PC-9 (cell line): ENCODE measurements around the gene ARID3A. TPM values are rescaled to one million over a fixed set of nuclear protein-coding genes. Genes with fewer than 3 reads are reported as not detected.

ENCODE experiments used
- BruUV-seq: library from RNA; stranded (reverse); fragments of 400-500 nt; replicated peaks from 2 replicates; lab custom pipeline; 2021; lab: Mats Ljungman, UMichigan
- CTCF ChIA-PET: fragments of 300-600 bp; sonication (Branson Sonifier 250); formaldehyde crosslinking; loops from one replicate; lab custom pipeline; 2022; ENCODE audit warnings: antibody characterized with exemption; lab: Charles Lee
- POLR2A ChIA-PET: fragments of 300-600 bp; sonication (Branson Sonifier 250); formaldehyde crosslinking; loops from one replicate; lab custom pipeline; 2022; ENCODE audit warnings: antibody characterized with exemption; ENCODE audit not compliant: unreplicated experiment; lab: Charles Lee
- DNase-seq, 2 experiments: peaks; one replicate each; pipeline versions ENCODE4 v3.0.0 to v3.0.0-alpha.2; 2015 to 2022; ENCODE audit warnings: mixed read lengths in 1 of 2
- H2AFZ ChIP-seq: fragments of 200-600 bp; sonication (generic); 2 replicates; pipeline ENCODE4 v1.8.1; 2017; ENCODE audit warnings: antibody characterized with exemption
- H3F3A ChIP-seq: fragments of 200-600 bp; sonication (generic); 2 replicates; pipeline ENCODE4 v1.8.1; 2017; ENCODE audit warnings: antibody characterized with exemption, mild to moderate bottlenecking, low read depth; ENCODE audit not compliant: insufficient read depth
- H3K27ac ChIP-seq: fragments of 200-600 bp; sonication (generic); 2 replicates; pipeline ENCODE4 v1.6.1; 2016; ENCODE audit warnings: mixed run types
- H3K27me3 ChIP-seq: fragments of 200-600 bp; sonication (generic); 2 replicates; pipeline ENCODE4 v1.6.1; 2016; ENCODE audit warnings: low read depth, mixed run types; ENCODE audit not compliant: insufficient read depth
- H3K36me3 ChIP-seq: fragments of 200-600 bp; sonication (generic); 2 replicates; pipeline ENCODE4 v1.6.1; 2016; ENCODE audit warnings: low read depth, mixed run types
- H3K4me1 ChIP-seq: fragments of 200-600 bp; sonication (generic); replicated peaks from 2 replicates; pipeline ENCODE4 v1.6.1; 2016; ENCODE audit warnings: mixed run types; ENCODE audit not compliant: insufficient read depth
- H3K4me2 ChIP-seq: fragments of 200-600 bp; sonication (generic); 2 replicates; pipeline ENCODE4 v1.6.1; 2017; ENCODE audit warnings: mixed run types
- H3K4me3 ChIP-seq: fragments of 200-600 bp; sonication (generic); 2 replicates; pipeline ENCODE4 v1.6.1; 2016; ENCODE audit warnings: mixed run types
- H3K79me2 ChIP-seq: fragments of 200-600 bp; sonication (generic); 2 replicates; pipeline ENCODE4 v1.6.1; 2017; ENCODE audit warnings: low read depth, mixed run types
- H3K9me2 ChIP-seq: fragments of 200-600 bp; sonication (generic); 2 replicates; pipeline ENCODE4 v1.8.1; 2017; ENCODE audit warnings: mild to moderate bottlenecking; ENCODE audit not compliant: insufficient read depth
- H3K9me3 ChIP-seq: fragments of 200-600 bp; sonication (generic); 2 replicates; pipeline ENCODE4 v1.8.1; 2016; ENCODE audit warnings: low read depth; ENCODE audit not compliant: insufficient read depth
- H4K20me1 ChIP-seq: fragments of 200-600 bp; sonication (generic); 2 replicates; pipeline ENCODE4 v1.8.1; 2017; ENCODE audit not compliant: insufficient read depth
- CTCF ChIP-seq: fragments of 200-600 bp; sonication (generic); conservative IDR thresholded peaks from 2 replicates; pipeline ENCODE4 v1.6.1; 2017; ENCODE audit warnings: mixed run types, antibody characterized with exemption, mild to moderate bottlenecking, moderate library complexity
- EZH2 ChIP-seq: fragments of 200-600 bp; sonication (generic); IDR thresholded peaks from 2 replicates; pipeline ENCODE4 v1.8.0; 2017; ENCODE audit warnings: antibody characterized with exemption, low read depth
- intact Hi-C: fragments of 100-400 bp; cut with micrococcal nuclease; formaldehyde crosslinking; loops from one replicate; pipeline ENCODE4 v1.10.0; 2022; ENCODE audit not compliant: unreplicated experiment
- total RNA-seq: library from RNA; stranded (reverse); gene quantifications from 2 replicates; pipeline ENCODE4 v1.2.3, GENCODE V29; 2021

Gene ARID3A
- total RNA-seq, 1 experiment from 2014 or later: 10.7 TPM

- Histone ChIP-seq H3K9me3 (no peaks in the 10 kb centered on the region), H3K4me3 (no peak overlapping the region), H3F3A (peaks cover 22% of the 10 kb centered on the region; the same call in 1 of the 2 replicates), H3K27ac (no peak overlapping the region), H2AFZ (no peak overlapping the region), H3K9me2 (no peaks in the 10 kb centered on the region), H3K27me3 (peaks cover 34% of the 10 kb centered on the region), H3K79me2 (no peaks in the 10 kb centered on the region), H4K20me1 (peaks cover 1% of the 10 kb centered on the region; the same call in 1 of the 2 replicates), H3K36me3 (no peaks in the 10 kb centered on the region), H3K4me2 (peak overlapping the region; percentile 47; the same call in 1 of the 2 replicates), H3K4me1 (peaks cover 10% of the 10 kb centered on the region)
- BruUV-seq: no TSS peak
- DNase-seq: no peak
- ChIA-PET POLR2A (no interaction called here), CTCF (interaction anchor here (0.5 to 1.0 kb wide), 2 partner anchors 16 to 117 kb away, joined by 4 to 5 read pairs; no protein-coding TSS in a partner anchor)
- intact Hi-C loops: loop anchor here (1.0 kb wide), 1 partner anchor 80 kb away; no protein-coding TSS in a partner anchor
- TF ChIP-seq CTCF (no peak), EZH2 (no peak)
Measured at GRCh38 chr19:1000591-1001537, 75.0 kb downstream of the ARID3A start.

GRCh38 chr19:1001538-1002166 is 75.8 kb downstream of the ARID3A start:
- intact Hi-C loops: loop anchor here (1.0 kb wide), 1 partner anchor 80 kb away; no protein-coding TSS in a partner anchor
- CTCF ChIA-PET: interaction anchor here (0.5 to 1.0 kb wide), 3 partner anchors 15 to 202 kb away, joined by 4 to 6 read pairs (median 5); no protein-coding TSS in a partner anchor
- Histone ChIP-seq H3K4me3 (no peak overlapping the region), H3K4me1 (peaks cover 2% of the 10 kb centered on the region), H3K27me3 (peaks cover 34% of the 10 kb centered on the region), H3K9me2 (no peaks in the 10 kb centered on the region), H3F3A (peaks cover 23% of the 10 kb centered on the region; the same call in 1 of the 2 replicates), H3K9me3 (no peaks in the 10 kb centered on the region), H4K20me1 (no peaks in the 10 kb centered on the region; the same call in 1 of the 2 replicates), H3K27ac (no peak overlapping the region), H3K79me2 (no peaks in the 10 kb centered on the region), H3K4me2 (0 out of 2 replicates have a peak overlapping the region, but pooled peaks have one; percentile 13), H2AFZ (no peak overlapping the region), H3K36me3 (no peaks in the 10 kb centered on the region)
- POLR2A ChIA-PET: no interaction called here
- BruUV-seq: no TSS peak
- peak; percentile 94 for TF ChIP-seq CTCF
- TF ChIP-seq EZH2: no peak
- DNase-seq: peak in 1 of 2 experiments; percentile 59

GRCh38 chr19:1002600-1002999 is 76.8 kb downstream of the ARID3A start:
- intact Hi-C loops: no loop called here
- H3K36me3 ChIP-seq: no peaks in the 10 kb centered on the region
- H3K4me2 ChIP-seq: no peak overlapping the region
- H3K4me3 ChIP-seq: no peak overlapping the region
- TF ChIP-seq EZH2: no peak
- no peak for TF ChIP-seq CTCF
- H3K79me2 ChIP-seq: no peaks in the 10 kb centered on the region
- H3K9me2 ChIP-seq: no peaks in the 10 kb centered on the region
- no peak overlapping the region for H2AFZ ChIP-seq
- H3K27me3 ChIP-seq: peaks cover 28% of the 10 kb centered on the region
- ChIA-PET CTCF (interaction anchor here (0.7 kb wide), 1 partner anchor 10 kb away, joined by 11 read pairs; no protein-coding TSS in a partner anchor), POLR2A (interaction anchor here (0.5 kb wide), 1 partner anchor 26 kb away, joined by 3 read pairs; no protein-coding TSS in a partner anchor)
- H3K4me1 ChIP-seq: no peaks in the 10 kb centered on the region
- H3F3A ChIP-seq: peaks cover 21% of the 10 kb centered on the region; the same call in 1 of the 2 replicates
- no peak overlapping the region for H3K27ac ChIP-seq
- H3K9me3 ChIP-seq: no peaks in the 10 kb centered on the region
- no peaks in the 10 kb centered on the region; the same call in 1 of the 2 replicates for H4K20me1 ChIP-seq
- DNase-seq: no peak
- no TSS peak for BruUV-seq
